Measurements from ENCODE around the gene SNAPIN. TPM values are rescaled to one million over a fixed set of nuclear protein-coding genes. Genes with fewer than 3 reads are reported as not detected.
A peak's percentile ranks its signal among the peaks of the same experiment; 100 is the strongest.

The SNAPIN gene
- total RNA-seq, 1 donor from 2014 or later, result 52.0 TPM

- DNase-seq (ENCODE audit: low read depth in 2 of 2), result peak; percentile 62 to 76
Observed at GRCh38 chr1:153677718-153678518, 19.4 kb downstream of the SNAPIN start.

DNA sequence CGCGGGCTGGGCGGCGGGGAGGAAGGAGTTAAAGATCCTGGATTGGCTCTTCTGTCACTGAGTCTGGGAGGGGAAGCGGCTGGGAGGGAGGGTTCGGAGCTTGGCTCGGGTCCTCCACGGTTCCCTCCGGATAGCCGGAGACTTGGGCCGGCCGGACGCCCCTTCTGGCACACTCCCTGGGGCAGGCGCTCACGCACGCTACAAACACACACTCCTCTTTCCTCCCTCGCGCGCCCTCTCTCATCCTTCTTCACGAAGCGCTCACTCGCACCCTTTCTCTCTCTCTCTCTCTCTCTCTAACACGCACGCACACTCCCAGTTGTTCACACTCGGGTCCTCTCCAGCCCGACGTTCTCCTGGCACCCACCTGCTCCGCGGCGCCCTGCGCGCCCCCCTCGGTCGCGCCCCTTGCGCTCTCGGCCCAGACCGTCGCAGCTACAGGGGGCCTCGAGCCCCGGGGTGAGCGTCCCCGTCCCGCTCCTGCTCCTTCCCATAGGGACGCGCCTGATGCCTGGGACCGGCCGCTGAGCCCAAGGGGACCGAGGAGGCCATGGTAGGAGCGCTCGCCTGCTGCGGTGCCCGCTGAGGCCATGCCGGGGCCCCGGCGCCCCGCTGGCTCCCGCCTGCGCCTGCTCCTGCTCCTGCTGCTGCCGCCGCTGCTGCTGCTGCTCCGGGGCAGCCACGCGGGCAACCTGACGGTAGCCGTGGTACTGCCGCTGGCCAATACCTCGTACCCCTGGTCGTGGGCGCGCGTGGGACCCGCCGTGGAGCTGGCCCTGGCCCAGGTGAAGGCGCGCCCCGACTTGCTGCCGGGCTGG lies 20.2 kb downstream of the SNAPIN start, which contains the start of gene NPR1:
TSS of gene NPR1 (plus strand) at position 170 of the 818 bp plus-strand sequence. CDS start at position 591, 421 bp downstream.
- peak; percentile 31 to 32 for DNase-seq (ENCODE audit: low read depth in 2 of 2)

GRCh38 chr1:153679337-153680119 lies 21.0 kb downstream of the SNAPIN start:
- DNase-seq (ENCODE audit: low read depth in 2 of 2), result peak; percentile 43 to 49

DNA sequence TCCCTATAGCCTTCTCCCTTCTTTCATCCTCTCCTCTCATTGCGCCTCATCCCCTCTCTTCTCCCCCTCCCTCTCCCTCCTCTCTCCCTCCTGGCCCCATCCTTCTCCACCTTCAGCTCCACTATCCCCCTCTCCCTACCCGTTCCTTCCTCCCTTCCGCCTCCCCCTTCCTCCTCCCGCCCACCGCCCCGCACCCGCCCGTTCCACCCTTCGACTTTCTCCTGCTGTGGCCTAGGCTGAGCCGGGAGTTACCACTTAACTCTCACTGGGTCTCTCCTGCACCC lies 21.6 kb downstream of the SNAPIN start:
- no peak for DNase-seq (ENCODE audit: low read depth in 2 of 2)

DNA sequence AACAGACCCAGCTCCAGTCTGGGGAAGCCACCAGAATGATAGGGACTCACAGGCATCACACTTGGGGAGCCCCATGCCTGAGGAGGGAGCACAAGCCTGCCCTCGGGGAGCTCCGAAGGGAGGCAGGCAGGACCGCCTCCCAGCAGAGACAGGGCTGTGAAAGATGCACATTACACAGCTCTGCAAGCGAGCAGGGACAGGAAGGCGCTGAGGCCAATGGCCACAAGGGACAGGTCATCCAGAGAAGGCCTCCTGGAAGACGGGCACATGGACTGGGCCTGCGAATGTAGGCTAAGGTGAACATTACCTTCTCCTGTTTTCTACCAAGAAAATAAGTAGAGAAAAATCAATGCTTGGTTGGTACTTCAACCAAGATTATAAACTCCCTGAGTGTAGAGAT lies 24.2 kb downstream of the SNAPIN start:
- no peak for DNase-seq (ENCODE audit: low read depth in 2 of 2)

GRCh38 chr1:153683854-153684253 lies 25.4 kb downstream of the SNAPIN start:
- peak in 1 of 2 donors; percentile 39 for DNase-seq (ENCODE audit: low read depth in 2 of 2)

GRCh38 chr1:153684892-153685291 lies 26.4 kb downstream of the SNAPIN start:
- no peak for DNase-seq (ENCODE audit: low read depth in 2 of 2)

GRCh38 chr1:153685544-153686340 lies 27.2 kb downstream of the SNAPIN start:
- DNase-seq (ENCODE audit: low read depth in 2 of 2), result no peak

DNA sequence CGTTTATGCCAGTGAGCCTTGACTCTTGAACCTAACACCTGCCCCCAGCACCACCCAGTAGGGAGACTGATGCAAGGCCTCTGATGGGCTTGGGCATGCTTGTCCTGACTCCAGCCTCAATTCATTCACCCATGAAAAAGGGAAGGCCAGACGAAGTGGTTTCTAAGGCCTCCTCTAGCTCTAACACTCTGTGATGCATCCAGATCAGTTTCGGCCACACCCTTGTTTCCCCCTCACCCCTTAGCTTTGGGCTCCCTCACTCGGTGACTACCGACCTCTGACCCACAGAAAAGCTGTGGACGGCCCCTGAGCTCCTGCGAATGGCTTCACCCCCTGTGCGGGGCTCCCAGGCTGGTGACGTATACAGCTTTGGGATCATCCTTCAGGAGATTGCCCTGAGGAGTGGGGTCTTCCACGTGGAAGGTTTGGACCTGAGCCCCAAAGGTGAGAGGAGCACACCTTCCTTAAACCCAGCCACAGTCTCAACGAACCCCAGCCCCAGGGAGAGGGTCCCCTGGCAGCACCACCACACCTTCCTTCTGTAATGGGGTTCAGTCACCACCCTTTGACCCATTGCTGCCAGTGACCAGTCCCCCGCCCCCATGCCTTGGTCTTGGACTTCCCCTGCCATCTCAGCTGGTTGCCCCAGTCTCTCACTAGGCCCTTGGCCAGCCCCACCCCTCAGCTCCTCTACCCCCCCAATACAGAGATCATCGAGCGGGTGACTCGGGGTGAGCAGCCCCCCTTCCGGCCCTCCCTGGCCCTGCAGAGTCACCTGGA lies 29.0 kb downstream of the SNAPIN start:
- no peak for DNase-seq (ENCODE audit: low read depth in 2 of 2)

DNA sequence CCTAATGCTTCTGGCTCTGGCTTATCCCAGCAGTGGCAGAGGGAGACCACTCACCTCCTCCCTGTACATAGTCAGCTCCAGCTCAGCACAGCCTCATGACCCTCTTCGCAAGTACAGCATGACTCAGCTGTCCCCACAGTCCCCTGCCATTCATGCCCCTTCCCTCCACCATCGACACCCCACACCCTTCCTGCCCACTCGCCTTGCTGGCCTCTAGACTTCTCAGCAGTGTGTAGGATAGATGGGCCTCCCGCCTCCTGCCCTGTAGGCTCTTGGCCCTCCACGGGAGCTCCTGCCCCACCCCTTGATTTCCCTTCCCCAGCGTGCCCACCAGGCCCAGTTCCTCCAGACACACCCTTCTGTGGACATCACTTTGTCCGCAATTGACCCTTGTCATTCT lies 29.8 kb downstream of the SNAPIN start:
- DNase-seq (ENCODE audit: low read depth in 2 of 2), result no peak

DNA sequence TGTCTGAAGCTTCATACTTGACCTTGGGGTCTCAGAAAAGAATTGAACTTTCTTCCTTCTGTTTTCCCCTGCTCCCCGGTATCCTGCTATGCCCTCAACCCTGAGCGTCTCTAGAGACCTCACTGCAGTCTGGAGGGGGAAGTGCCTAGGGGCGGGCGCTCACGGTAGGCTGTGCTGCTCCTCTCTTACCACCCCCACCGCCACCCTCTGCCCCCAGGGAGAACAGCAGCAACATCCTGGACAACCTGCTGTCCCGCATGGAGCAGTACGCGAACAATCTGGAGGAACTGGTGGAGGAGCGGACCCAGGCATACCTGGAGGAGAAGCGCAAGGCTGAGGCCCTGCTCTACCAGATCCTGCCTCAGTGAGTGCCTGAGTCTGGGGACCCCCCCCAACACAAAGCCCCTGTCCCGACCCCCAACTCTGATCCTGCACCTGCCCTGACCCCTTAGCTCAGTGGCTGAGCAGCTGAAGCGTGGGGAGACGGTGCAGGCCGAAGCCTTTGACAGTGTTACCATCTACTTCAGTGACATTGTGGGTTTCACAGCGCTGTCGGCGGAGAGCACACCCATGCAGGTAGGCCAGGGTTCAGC lies 30.3 kb downstream of the SNAPIN start:
- no peak for DNase-seq (ENCODE audit: low read depth in 2 of 2)

DNA sequence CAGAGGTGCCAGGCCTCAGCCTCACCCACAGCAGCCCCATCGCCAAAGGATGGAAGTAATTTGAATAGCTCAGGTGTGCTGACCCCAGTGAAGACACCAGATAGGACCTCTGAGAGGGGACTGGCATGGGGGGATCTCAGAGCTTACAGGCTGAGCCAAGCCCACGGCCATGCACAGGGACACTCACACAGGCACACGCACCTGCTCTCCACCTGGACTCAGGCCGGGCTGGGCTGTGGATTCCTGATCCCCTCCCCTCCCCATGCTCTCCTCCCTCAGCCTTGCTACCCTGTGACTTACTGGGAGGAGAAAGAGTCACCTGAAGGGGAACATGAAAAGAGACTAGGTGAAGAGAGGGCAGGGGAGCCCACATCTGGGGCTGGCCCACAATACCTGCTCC lies 35.0 kb downstream of the SNAPIN start:
- DNase-seq (ENCODE audit: low read depth in 2 of 2), result no peak

DNA sequence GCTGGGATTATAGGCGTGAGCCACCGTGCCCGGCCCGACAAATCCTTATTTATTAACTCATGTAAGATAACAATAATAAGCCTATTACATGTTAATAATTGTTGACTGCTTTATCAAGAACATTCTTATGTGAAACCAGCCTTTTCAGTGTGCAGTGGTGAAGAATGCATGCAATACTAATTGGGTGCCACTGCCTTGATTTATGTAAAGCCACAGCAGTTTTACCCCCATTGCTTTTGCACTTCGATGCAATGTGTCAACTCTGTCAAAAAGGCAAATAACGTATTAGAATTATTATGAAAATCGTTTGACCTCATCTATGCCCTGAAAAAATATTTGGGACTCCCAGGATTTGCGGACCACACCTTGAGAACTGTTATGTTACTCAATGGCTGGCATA lies 38.2 kb downstream of the SNAPIN start:
- no peak for DNase-seq (ENCODE audit: low read depth in 2 of 2)

GRCh38 chr1:153697191-153698019 lies 38.9 kb downstream of the SNAPIN start:
- DNase-seq (ENCODE audit: low read depth in 2 of 2), result peak in 1 of 2 donors; percentile 17

GRCh38 chr1:153698020-153698922 lies 39.8 kb downstream of the SNAPIN start:
- peak; percentile 41 to 79 for DNase-seq (ENCODE audit: low read depth in 2 of 2)

GRCh38 chr1:153698923-153699714 lies 40.6 kb downstream of the SNAPIN start:
- peak; percentile 11 to 15 for DNase-seq (ENCODE audit: low read depth in 2 of 2)

- no peak for DNase-seq (ENCODE audit: low read depth in 2 of 2)
Observed at GRCh38 chr1:153699768-153700167, 41.3 kb downstream of the SNAPIN start.
